Osteoblast (primary cell): ENCODE results near the gene TADA1. TPM values are rescaled to one million over a fixed set of nuclear protein-coding genes. Genes with fewer than 3 reads are reported as not detected.

Experiments
- DNase-seq: peaks from one replicate; pipeline ENCODE4 v3.0.0; 2011; ENCODE audit warnings: low spot score, mixed read lengths; ENCODE audit not compliant: insufficient read length; ENCODE audit errors: missing footprints
- H2AFZ ChIP-seq: 2 replicates; pipeline ENCODE4 v1.6.0; 2011; ENCODE audit warnings: mild to moderate bottlenecking, low read length
- H3K27ac ChIP-seq: 2 replicates; pipeline ENCODE4 v1.5.1; 2011; ENCODE audit warnings: mild to moderate bottlenecking, low read depth, low read length, moderate library complexity
- H3K27me3 ChIP-seq: 2 replicates; pipeline ENCODE4 v1.6.0; 2012; ENCODE audit warnings: mild to moderate bottlenecking, control low read depth, inconsistent platforms, low read length, moderate library complexity; ENCODE audit not compliant: insufficient read depth
- H3K36me3 ChIP-seq: 2 replicates; pipeline ENCODE4 v1.5.1; 2011; ENCODE audit warnings: mild to moderate bottlenecking, low read length, control low read depth, moderate library complexity; ENCODE audit not compliant: insufficient read depth
- H3K4me1 ChIP-seq: 2 replicates; pipeline ENCODE4 v1.5.1; 2011; ENCODE audit warnings: mild to moderate bottlenecking, low read length, control low read depth, moderate library complexity; ENCODE audit not compliant: insufficient read depth
- H3K4me2 ChIP-seq: 2 replicates; pipeline ENCODE4 v1.6.0; 2011; ENCODE audit warnings: mild to moderate bottlenecking, low read length; ENCODE audit not compliant: insufficient read depth
- H3K4me3 ChIP-seq: fragments of 200-600 bp; sonication (generic); 3 replicates; pipeline ENCODE4 v1.5.1; 2012; ENCODE audit warnings: mild to moderate bottlenecking, low read length, inconsistent platforms; ENCODE audit not compliant: insufficient read depth
- H3K79me2 ChIP-seq: 2 replicates; pipeline ENCODE4 v1.6.0; 2012; ENCODE audit warnings: mild to moderate bottlenecking, low read length, control low read depth, inconsistent platforms; ENCODE audit not compliant: insufficient read depth
- H3K9me3 ChIP-seq: 2 replicates; pipeline ENCODE4 v1.5.1; 2011; ENCODE audit warnings: low read depth, low read length, control low read depth
- H4K20me1 ChIP-seq: 2 replicates; pipeline ENCODE4 v1.6.0; 2012; ENCODE audit warnings: mild to moderate bottlenecking, low read length, control low read depth; ENCODE audit not compliant: insufficient read depth
- total RNA-seq: library from RNA; depleted of rRNA; stranded (reverse); fragments of >200 nt; gene quantifications from 2 replicates; pipeline ENCODE4 v1.2.3, GENCODE V29; 2012
- TF ChIP-seq, protein P1 (sequence below): IDR thresholded peaks from 2 replicates; pipeline ENCODE4 v1.5.1; 2011; ENCODE audit warnings: mild to moderate bottlenecking, low read depth, low read length, moderate library complexity; ENCODE audit errors: extremely low read depth

Gene TADA1
- total RNA-seq, 1 donor = 11.6 TPM

DNA sequence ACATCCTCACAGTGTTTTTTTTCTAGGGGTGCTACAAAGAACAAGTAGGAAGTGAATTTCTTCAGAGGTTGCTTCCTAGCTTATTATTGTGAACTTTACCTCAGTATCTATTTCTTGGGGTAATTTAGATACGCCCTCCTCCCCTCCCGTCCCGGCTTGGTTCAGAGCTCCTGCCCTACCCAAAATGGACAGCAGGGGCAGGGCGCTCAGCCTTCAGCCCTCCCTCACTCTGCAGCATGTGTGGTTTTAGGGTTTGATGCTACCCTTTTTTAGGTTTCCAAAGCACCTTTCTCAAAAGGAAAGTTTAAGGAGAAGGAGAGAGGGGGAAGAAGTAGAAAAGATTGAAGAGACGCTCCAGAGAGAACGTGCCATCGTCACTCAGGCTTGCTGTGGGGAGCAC lies 53.7 kb downstream of the TADA1 start:
- Histone ChIP-seq H3K4me1 (no peaks in the 10 kb centered on the region), H3K79me2 (no peaks in the 10 kb centered on the region), H4K20me1 (no peaks in the 10 kb centered on the region), H3K27me3 (no peaks in the 10 kb centered on the region), H3K27ac (no peak overlapping the region), H3K4me2 (no peak overlapping the region), H3K36me3 (no peaks in the 10 kb centered on the region), H3K9me3 (no peaks in the 10 kb centered on the region), H2AFZ (no peak overlapping the region), H3K4me3 (no peak overlapping the region)
- TF ChIP-seq, protein P1, sequence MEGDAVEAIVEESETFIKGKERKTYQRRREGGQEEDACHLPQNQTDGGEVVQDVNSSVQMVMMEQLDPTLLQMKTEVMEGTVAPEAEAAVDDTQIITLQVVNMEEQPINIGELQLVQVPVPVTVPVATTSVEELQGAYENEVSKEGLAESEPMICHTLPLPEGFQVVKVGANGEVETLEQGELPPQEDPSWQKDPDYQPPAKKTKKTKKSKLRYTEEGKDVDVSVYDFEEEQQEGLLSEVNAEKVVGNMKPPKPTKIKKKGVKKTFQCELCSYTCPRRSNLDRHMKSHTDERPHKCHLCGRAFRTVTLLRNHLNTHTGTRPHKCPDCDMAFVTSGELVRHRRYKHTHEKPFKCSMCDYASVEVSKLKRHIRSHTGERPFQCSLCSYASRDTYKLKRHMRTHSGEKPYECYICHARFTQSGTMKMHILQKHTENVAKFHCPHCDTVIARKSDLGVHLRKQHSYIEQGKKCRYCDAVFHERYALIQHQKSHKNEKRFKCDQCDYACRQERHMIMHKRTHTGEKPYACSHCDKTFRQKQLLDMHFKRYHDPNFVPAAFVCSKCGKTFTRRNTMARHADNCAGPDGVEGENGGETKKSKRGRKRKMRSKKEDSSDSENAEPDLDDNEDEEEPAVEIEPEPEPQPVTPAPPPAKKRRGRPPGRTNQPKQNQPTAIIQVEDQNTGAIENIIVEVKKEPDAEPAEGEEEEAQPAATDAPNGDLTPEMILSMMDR = peak; percentile 37
- no peak for DNase-seq

DNA sequence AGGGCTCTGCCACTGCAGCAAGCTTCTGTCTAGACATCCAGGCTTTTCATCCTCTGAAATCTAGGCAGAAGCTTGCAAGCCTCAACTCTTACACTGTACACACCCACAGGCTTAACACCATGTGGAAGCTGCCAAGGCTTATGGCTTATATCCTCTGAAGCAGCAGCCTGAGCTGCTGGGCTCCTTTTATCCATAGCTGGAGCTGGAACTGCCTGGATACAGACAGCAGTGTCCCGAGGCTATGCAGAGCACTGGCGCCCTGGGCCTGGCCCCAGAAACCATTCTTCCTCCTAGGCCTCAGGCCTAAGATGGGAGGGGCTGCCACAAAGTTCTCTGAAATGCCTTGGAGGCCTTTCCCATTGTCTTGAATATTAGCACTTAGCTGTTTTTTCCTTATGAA lies 56.1 kb downstream of the TADA1 start:
- no peaks in the 10 kb centered on the region for H3K27me3 ChIP-seq
- H4K20me1 ChIP-seq = no peaks in the 10 kb centered on the region
- H3K4me1 ChIP-seq = no peaks in the 10 kb centered on the region
- TF ChIP-seq, protein P1 = no peak
- no peak overlapping the region for H3K4me3 ChIP-seq
- no peak for DNase-seq
- no peaks in the 10 kb centered on the region for H3K9me3 ChIP-seq
- H3K79me2 ChIP-seq = no peaks in the 10 kb centered on the region
- H3K36me3 ChIP-seq = no peaks in the 10 kb centered on the region
- no peak overlapping the region for H2AFZ ChIP-seq
- no peak overlapping the region for H3K4me2 ChIP-seq
- H3K27ac ChIP-seq = no peak overlapping the region

DNA sequence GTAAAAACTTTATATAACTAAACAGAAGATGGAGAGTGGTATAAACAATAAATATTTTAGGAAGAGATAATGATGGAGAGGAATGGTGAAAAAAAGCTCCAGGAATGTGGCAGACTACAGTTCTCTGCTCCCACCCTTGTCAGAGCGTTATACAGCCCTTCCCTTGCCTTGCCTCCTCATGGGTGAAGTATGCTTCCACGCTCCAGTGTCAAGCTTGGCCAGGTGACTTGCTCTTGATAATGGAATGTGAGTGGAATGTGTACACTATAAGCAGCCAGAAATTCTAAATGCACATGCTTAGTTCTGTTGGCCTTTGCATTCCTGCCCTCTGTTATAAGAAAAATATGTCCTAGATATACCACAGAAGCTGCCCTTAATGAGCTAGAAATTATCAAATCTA lies 61.5 kb downstream of the TADA1 start:
- Histone ChIP-seq H3K27ac (no peak overlapping the region), H3K4me3 (no peak overlapping the region), H3K4me1 (no peaks in the 10 kb centered on the region), H3K4me2 (no peak overlapping the region), H2AFZ (no peak overlapping the region), H4K20me1 (no peaks in the 10 kb centered on the region), H3K9me3 (no peaks in the 10 kb centered on the region), H3K36me3 (no peaks in the 10 kb centered on the region), H3K27me3 (no peaks in the 10 kb centered on the region), H3K79me2 (no peaks in the 10 kb centered on the region)
- TF ChIP-seq, protein P1 = no peak
- DNase-seq = no peak

DNA sequence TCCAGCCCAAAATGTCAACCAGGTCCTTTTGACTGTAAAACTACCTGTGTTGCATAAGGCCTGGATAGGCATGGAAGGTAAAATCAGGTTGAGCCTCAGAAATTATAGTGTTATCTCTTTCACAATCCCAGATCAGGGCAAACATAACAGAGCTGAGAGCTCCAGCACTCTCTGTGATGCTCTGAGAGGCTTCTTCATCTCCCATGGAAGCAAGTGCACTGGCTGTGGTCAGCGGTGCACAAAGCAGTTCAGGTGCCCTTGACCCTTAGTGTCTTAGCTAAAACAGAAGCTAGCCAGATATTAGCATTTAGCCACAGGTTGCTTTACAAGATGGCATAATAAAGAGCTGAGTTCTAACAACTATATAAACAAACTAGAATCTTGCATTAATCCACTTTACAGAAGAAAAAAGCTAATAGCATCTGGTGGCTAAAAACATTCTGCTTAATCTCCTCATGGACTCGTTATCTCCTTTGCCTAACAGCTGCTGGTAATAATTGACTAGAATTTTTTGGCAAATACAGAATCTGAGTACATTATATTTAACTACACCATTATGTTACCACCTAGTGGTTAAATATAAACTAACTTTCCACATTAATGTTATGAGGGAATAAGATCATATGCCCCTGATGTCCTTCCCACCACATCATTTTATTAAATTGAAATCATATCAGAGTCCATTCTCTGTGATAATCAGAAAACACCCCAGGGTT lies 62.4 kb downstream of the TADA1 start:
- Histone ChIP-seq H3K4me2 (no peak overlapping the region), H3K9me3 (no peaks in the 10 kb centered on the region), H3K4me1 (no peaks in the 10 kb centered on the region), H3K36me3 (no peaks in the 10 kb centered on the region), H2AFZ (no peak overlapping the region), H3K27me3 (no peaks in the 10 kb centered on the region), H4K20me1 (no peaks in the 10 kb centered on the region), H3K27ac (no peak overlapping the region), H3K4me3 (no peak overlapping the region), H3K79me2 (no peaks in the 10 kb centered on the region)
- no peak for DNase-seq
- TF ChIP-seq, protein P1 = no peak
